HEK293 (cell line): ENCODE measurements around the gene RNF145.

Experiments
- CTCF ChIA-PET: fragments of 350-600 bp; formaldehyde crosslinking; extraction: SDS; loops from one replicate; lab custom pipeline; 2021; ENCODE audit warnings: antibody characterized with exemption; lab: Yijun Ruan, JAX
- POLR2A ChIA-PET: fragments of 300-600 bp; formaldehyde crosslinking; extraction: SDS; loops from one replicate; lab custom pipeline; 2020; ENCODE audit warnings: antibody characterized with exemption, inconsistent platforms; lab: Yijun Ruan, JAX
- H3K27ac ChIP-seq: fragments of 200-500 bp; sonication (Bioruptor generic); 2 replicates; pipeline ENCODE4 v1.5.1; 2014; ENCODE audit warnings: low read depth, low read length, control low read depth, inconsistent platforms; ENCODE audit errors: extremely low read depth
- H3K36me3 ChIP-seq, 2 experiments: fragments of 200-500 bp in 1 of 2; sonication (Bioruptor generic) in 1 of 2; 1 replicate in 1 of 2; 2 replicates in 1 of 2; pipeline ENCODE4 v1.5.1; 2014 to 2017; ENCODE audit warnings: inconsistent platforms in 2 of 2, low read length in 2 of 2; ENCODE audit not compliant: control insufficient read depth in 2 of 2, insufficient read depth in 1 of 2
- H3K4me1 ChIP-seq: fragments of 200-500 bp; sonication (Bioruptor generic); 2 replicates; pipeline ENCODE4 v1.5.1; 2014; ENCODE audit warnings: mild to moderate bottlenecking, low read length, inconsistent platforms; ENCODE audit not compliant: control insufficient read depth, insufficient read depth
- H3K4me3 ChIP-seq: 2 replicates; pipeline ENCODE4 v1.5.1; 2011; ENCODE audit warnings: low read depth, mild to moderate bottlenecking, control low read depth, low read length, moderate library complexity
- H3K9me3 ChIP-seq: fragments of 200-500 bp; sonication (Bioruptor generic); 2 replicates; pipeline ENCODE4 v1.5.1; 2014; ENCODE audit warnings: low read depth, low read length, inconsistent platforms; ENCODE audit not compliant: control insufficient read depth, insufficient read depth
- GLIS1 ChIP-seq: fragments of 450-650 bp; formaldehyde crosslinking; IDR thresholded peaks from 2 replicates; pipeline ENCODE4 v1.5.1; 2016; ENCODE audit warnings: missing biosample characterization, missing genetic modification characterization
- KLF1 ChIP-seq: fragments of 450-650 bp; formaldehyde crosslinking; IDR thresholded peaks from 2 replicates; pipeline ENCODE4 v1.5.1; 2016; ENCODE audit warnings: missing biosample characterization, missing genetic modification characterization
- MZF1 ChIP-seq: fragments of 450-650 bp; formaldehyde crosslinking; IDR thresholded peaks from 2 replicates; pipeline ENCODE4 v1.5.1; 2017; ENCODE audit warnings: missing biosample characterization, missing genetic modification characterization, borderline replicate concordance
- OVOL3 ChIP-seq: fragments of 450-650 bp; formaldehyde crosslinking; IDR thresholded peaks from 2 replicates; pipeline ENCODE4 v1.5.1; 2016; ENCODE audit warnings: missing biosample characterization, missing genetic modification characterization
- REST ChIP-seq: fragments of 450-650 bp; formaldehyde crosslinking; IDR thresholded peaks from 2 replicates; pipeline ENCODE4 v1.5.1; 2016; ENCODE audit warnings: missing biosample characterization, missing genetic modification characterization
- SCRT2 ChIP-seq: fragments of 450-650 bp; formaldehyde crosslinking; IDR thresholded peaks from 2 replicates; pipeline ENCODE4 v1.5.1; 2016; ENCODE audit warnings: missing biosample characterization, missing genetic modification characterization
- WT1 ChIP-seq: fragments of 450-650 bp; formaldehyde crosslinking; IDR thresholded peaks from 2 replicates; pipeline ENCODE4 v1.5.1; 2016; ENCODE audit warnings: missing biosample characterization, missing genetic modification characterization
- ZBTB17 ChIP-seq: fragments of 450-650 bp; formaldehyde crosslinking; IDR thresholded peaks from 2 replicates; pipeline ENCODE4 v1.5.1; 2016; ENCODE audit warnings: missing biosample characterization, missing genetic modification characterization
- ZBTB20 ChIP-seq: fragments of 450-650 bp; formaldehyde crosslinking; IDR thresholded peaks from 2 replicates; pipeline ENCODE4 v1.5.1; 2016; ENCODE audit warnings: missing biosample characterization, missing genetic modification characterization
- ZEB2 ChIP-seq: fragments of 450-650 bp; formaldehyde crosslinking; IDR thresholded peaks from 2 replicates; pipeline ENCODE4 v1.5.1; 2016; ENCODE audit warnings: missing biosample characterization, missing genetic modification characterization
- ZNF302 ChIP-seq: fragments of 450-650 bp; formaldehyde crosslinking; IDR thresholded peaks from 2 replicates; pipeline ENCODE4 v1.5.1; 2016; ENCODE audit warnings: missing biosample characterization, missing genetic modification characterization, low read depth
- ZNF335 ChIP-seq: fragments of 450-650 bp; formaldehyde crosslinking; conservative IDR thresholded peaks from 2 replicates; pipeline ENCODE4 v1.5.1; 2016; ENCODE audit warnings: missing biosample characterization, missing genetic modification characterization
- ZNF341 ChIP-seq: fragments of 450-650 bp; formaldehyde crosslinking; IDR thresholded peaks from 2 replicates; pipeline ENCODE4; 2016; ENCODE audit warnings: low read depth, missing biosample characterization, missing genetic modification characterization
- ZNF362 ChIP-seq: fragments of 450-650 bp; formaldehyde crosslinking; IDR thresholded peaks from 2 replicates; pipeline ENCODE4 v1.5.1; 2016; ENCODE audit warnings: missing biosample characterization, missing genetic modification characterization
- ZNF366 ChIP-seq: fragments of 450-650 bp; formaldehyde crosslinking; conservative IDR thresholded peaks from 2 replicates; pipeline ENCODE4 v1.5.1; 2016; ENCODE audit warnings: missing biosample characterization, missing genetic modification characterization
- ZNF398 ChIP-seq: fragments of 450-650 bp; formaldehyde crosslinking; IDR thresholded peaks from 2 replicates; pipeline ENCODE4 v1.5.1; 2017; ENCODE audit warnings: missing biosample characterization, missing genetic modification characterization
- ZNF571 ChIP-seq: fragments of 450-650 bp; formaldehyde crosslinking; IDR thresholded peaks from 2 replicates; pipeline ENCODE4 v1.5.0; 2017; ENCODE audit warnings: missing biosample characterization, missing genetic modification characterization
- ZNF621 ChIP-seq: fragments of 450-650 bp; formaldehyde crosslinking; IDR thresholded peaks from 2 replicates; pipeline ENCODE4 v1.5.1; 2017; ENCODE audit warnings: missing biosample characterization, missing genetic modification characterization
- ZNF660 ChIP-seq: fragments of 450-650 bp; IDR thresholded peaks from 2 replicates; pipeline ENCODE4 v1.5.1; 2018; ENCODE audit warnings: missing biosample characterization, mild to moderate bottlenecking, missing genetic modification characterization
- ZXDB ChIP-seq: fragments of 450-650 bp; formaldehyde crosslinking; IDR thresholded peaks from 2 replicates; pipeline ENCODE4 v1.5.1; 2016; ENCODE audit warnings: missing biosample characterization, missing genetic modification characterization
- TF ChIP-seq, protein P1 (sequence below): fragments of 450-650 bp; formaldehyde crosslinking; IDR thresholded peaks from 2 replicates; pipeline ENCODE4 v1.5.1; 2017; ENCODE audit warnings: missing biosample characterization, missing genetic modification characterization
- TF ChIP-seq, protein P2 (sequence below): fragments of 450-650 bp; formaldehyde crosslinking; IDR thresholded peaks from 2 replicates; pipeline ENCODE4 v1.5.1; 2016; ENCODE audit warnings: missing biosample characterization, missing genetic modification characterization
- TF ChIP-seq, protein P3 (sequence below): fragments of 450-650 bp; formaldehyde crosslinking; IDR thresholded peaks from 2 replicates; pipeline ENCODE4 v1.5.1; 2016; ENCODE audit warnings: missing biosample characterization, missing genetic modification characterization

The RNF145 gene

DNA sequence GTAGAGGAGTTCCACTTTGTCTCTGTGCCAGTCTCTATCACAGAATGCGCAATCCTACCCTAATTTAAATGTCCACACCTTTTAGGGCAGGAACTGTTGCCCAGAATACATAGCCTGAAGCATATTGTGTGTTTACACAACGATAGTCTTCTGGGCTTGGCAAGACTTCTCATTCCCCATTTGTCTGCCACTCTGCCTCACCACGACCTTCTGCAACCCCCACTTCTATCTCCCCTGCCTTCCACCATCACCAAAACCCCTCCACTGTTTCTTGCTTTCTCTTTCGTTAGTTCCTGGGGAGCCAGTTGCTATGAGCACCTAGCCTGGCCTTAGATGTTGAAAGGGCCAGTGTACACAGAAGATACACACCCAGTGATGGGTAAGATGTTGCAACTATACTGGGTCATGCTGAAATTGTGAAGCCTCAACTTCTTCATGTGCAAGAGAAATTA, 883 bp upstream of the RNF145 start (continued):
- TF ChIP-seq GLIS1 (tag by site-specific recombination) (no peak), SCRT2 (tag by site-specific recombination) (peak; percentile 68), ZNF302 (tag by site-specific recombination) (no peak), WT1 (peak; percentile 44; the same call in 1 of the 2 replicates), ZNF398 (tag by site-specific recombination) (peak; percentile 80), ZBTB17 (peak; percentile 77), MZF1 (tag by site-specific recombination) (peak; percentile 78), ZNF660 (peak; percentile 15; the same call in 1 of the 2 replicates)
- TF ChIP-seq, protein P1, sequence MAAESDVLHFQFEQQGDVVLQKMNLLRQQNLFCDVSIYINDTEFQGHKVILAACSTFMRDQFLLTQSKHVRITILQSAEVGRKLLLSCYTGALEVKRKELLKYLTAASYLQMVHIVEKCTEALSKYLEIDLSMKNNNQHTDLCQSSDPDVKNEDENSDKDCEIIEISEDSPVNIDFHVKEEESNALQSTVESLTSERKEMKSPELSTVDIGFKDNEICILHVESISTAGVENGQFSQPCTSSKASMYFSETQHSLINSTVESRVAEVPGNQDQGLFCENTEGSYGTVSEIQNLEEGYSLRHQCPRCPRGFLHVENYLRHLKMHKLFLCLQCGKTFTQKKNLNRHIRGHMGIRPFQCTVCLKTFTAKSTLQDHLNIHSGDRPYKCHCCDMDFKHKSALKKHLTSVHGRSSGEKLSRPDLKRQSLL (tag by site-specific recombination): 0 out of 2 replicates have a peak, but pooled peaks have one; percentile 32
- TF ChIP-seq, protein P2, sequence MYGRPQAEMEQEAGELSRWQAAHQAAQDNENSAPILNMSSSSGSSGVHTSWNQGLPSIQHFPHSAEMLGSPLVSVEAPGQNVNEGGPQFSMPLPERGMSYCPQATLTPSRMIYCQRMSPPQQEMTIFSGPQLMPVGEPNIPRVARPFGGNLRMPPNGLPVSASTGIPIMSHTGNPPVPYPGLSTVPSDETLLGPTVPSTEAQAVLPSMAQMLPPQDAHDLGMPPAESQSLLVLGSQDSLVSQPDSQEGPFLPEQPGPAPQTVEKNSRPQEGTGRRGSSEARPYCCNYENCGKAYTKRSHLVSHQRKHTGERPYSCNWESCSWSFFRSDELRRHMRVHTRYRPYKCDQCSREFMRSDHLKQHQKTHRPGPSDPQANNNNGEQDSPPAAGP (tag by site-specific recombination): peak; percentile 59; the same call in 1 of the 2 replicates

DNA sequence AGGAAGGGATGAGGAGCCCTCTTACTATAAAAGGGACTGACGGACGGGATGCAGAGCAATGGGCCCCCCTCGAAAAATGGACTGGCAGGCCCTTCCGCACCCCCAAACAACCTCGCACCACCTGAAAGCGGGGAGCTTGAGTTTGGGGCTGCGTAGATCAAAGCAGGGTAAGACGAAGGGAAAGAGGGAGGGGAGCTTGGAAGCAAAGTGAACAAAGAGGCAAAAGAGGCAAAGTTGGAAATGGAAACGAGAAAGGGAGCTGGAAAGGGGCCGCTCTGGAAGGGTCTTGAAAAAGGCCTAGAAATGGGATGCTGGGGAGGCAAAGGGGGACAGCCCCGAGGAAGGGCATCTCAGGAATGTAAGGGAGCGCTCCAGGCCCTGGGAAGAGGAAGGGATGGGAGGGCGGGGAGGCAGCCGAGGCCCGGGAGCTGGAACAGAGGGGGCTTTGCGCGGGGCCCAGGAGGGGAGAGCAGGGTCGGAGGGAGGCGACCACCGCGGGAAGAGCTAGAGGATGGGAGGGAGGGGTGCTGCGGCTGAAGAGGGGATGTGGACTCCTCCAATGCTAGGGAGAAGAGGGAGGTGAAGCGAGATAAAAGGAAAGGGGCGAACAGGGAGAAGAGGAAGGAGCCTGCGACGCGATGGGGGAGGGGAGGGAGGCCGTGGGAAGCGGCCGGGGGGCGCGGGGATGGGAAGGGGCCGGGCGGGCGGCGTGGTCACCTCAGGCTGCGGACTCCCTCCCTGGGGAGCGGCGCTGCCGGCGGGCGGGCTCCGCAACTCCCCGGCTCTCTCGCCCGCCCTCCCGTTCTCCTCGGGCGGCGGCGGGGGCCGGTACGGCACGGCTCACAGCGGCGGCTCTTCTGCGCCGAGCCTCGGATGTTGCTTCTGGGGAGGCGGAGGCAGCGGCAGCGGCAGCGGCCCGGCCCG, 577 bp downstream of the RNF145 start:
- POLR2A ChIA-PET: interaction anchor here (1.1 to 2.1 kb wide), 4 partner anchors 24 to 54 kb away, joined by 3 to 9 read pairs (median 6); no protein-coding TSS in a partner anchor
- peaks cover 34% of the 10 kb centered on the region for H3K4me1 ChIP-seq
- TF ChIP-seq ZNF341 (tag by site-specific recombination): peak; percentile 100
- TF ChIP-seq REST (tag by site-specific recombination): no peak
- 0 out of 2 replicates have a peak, but pooled peaks have one; percentile 14 for TF ChIP-seq ZXDB
- no peak for TF ChIP-seq ZNF362 (tag by site-specific recombination)
- TF ChIP-seq ZNF571 (tag by site-specific recombination): no peak
- peak; percentile 80 for TF ChIP-seq ZNF335 (tag by site-specific recombination)
- peak; percentile 86 for TF ChIP-seq ZNF366
- TF ChIP-seq ZEB2 (tag by site-specific recombination): 0 out of 2 replicates have a peak, but pooled peaks have one; percentile 16
- TF ChIP-seq, protein P3, sequence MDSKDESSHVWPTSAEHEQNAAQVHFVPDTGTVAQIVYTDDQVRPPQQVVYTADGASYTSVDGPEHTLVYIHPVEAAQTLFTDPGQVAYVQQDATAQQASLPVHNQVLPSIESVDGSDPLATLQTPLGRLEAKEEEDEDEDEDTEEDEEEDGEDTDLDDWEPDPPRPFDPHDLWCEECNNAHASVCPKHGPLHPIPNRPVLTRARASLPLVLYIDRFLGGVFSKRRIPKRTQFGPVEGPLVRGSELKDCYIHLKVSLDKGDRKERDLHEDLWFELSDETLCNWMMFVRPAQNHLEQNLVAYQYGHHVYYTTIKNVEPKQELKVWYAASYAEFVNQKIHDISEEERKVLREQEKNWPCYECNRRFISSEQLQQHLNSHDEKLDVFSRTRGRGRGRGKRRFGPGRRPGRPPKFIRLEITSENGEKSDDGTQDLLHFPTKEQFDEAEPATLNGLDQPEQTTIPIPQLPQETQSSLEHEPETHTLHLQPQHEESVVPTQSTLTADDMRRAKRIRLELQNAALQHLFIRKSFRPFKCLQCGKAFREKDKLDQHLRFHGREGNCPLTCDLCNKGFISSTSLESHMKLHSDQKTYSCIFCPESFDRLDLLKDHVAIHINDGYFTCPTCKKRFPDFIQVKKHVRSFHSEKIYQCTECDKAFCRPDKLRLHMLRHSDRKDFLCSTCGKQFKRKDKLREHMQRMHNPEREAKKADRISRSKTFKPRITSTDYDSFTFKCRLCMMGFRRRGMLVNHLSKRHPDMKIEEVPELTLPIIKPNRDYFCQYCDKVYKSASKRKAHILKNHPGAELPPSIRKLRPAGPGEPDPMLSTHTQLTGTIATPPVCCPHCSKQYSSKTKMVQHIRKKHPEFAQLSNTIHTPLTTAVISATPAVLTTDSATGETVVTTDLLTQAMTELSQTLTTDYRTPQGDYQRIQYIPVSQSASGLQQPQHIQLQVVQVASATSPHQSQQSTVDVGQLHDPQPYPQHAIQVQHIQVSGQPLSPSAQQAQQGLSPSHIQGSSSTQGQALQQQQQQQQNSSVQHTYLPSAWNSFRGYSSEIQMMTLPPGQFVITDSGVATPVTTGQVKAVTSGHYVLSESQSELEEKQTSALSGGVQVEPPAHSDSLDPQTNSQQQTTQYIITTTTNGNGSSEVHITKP (tag by site-specific recombination): peak; percentile 76
- TF ChIP-seq ZBTB20: peak; percentile 83
- TF ChIP-seq OVOL3 (tag by site-specific recombination): no peak
- peak; percentile 46; the same call in 1 of the 2 replicates for TF ChIP-seq KLF1 (tag by site-specific recombination)
- TF ChIP-seq ZNF621: no peak

More for the DNA sequence above, 577 bp downstream of the RNF145 start:
- peak overlapping the region; percentile 74 for H3K27ac ChIP-seq
- peak overlapping the region; percentile 85 for H3K4me3 ChIP-seq
- CTCF ChIA-PET: interaction anchor here (0.7 to 2.0 kb wide), 2 partner anchors 52 to 566 kb away, joined by 3 to 5 read pairs; no protein-coding TSS in a partner anchor
- H3K36me3 ChIP-seq: no peaks in the 10 kb centered on the region
- no peaks in the 10 kb centered on the region for H3K9me3 ChIP-seq
